Mesodermal cell (in vitro differentiated cells): ENCODE results near the gene TXNDC2.

ENCODE experiments used
- H3K27ac ChIP-seq: 2 replicates; pipeline ENCODE4 v1.7.0; 2013; ENCODE audit warnings: mild to moderate bottlenecking, low read depth, low read length, moderate library complexity; ENCODE audit not compliant: severe bottlenecking
- H3K36me3 ChIP-seq: 2 replicates; pipeline ENCODE4 v1.7.1; 2013; ENCODE audit warnings: mild to moderate bottlenecking, low read length, moderate library complexity; ENCODE audit not compliant: control insufficient read depth, insufficient read depth
- H3K4me1 ChIP-seq: one replicate; pipeline ENCODE4 v1.7.1; 2013; ENCODE audit warnings: mild to moderate bottlenecking, low read length; ENCODE audit not compliant: insufficient read depth, control insufficient read depth, poor library complexity, severe bottlenecking
- H3K4me3 ChIP-seq: 2 replicates; pipeline ENCODE4 v1.7.0; 2013; ENCODE audit warnings: low read length, control low read depth, mild to moderate bottlenecking; ENCODE audit not compliant: insufficient read depth, poor library complexity, severe bottlenecking; ENCODE audit errors: extremely low read depth
- H3K9me3 ChIP-seq: 2 replicates; pipeline ENCODE4 v1.7.1; 2013; ENCODE audit warnings: mild to moderate bottlenecking, low read length, moderate library complexity; ENCODE audit not compliant: control insufficient read depth
- WGBS, 2 experiments: methylation state at CpG; one replicate each; pipeline ENCODE4 v1.1.5; 2013; ENCODE audit warnings: missing lambda C conversion rate in 2 of 2; ENCODE audit not compliant: insufficient coverage in 2 of 2; 5-methylcytosine and 5-hydroxymethylcytosine counted together

The TXNDC2 gene

DNA sequence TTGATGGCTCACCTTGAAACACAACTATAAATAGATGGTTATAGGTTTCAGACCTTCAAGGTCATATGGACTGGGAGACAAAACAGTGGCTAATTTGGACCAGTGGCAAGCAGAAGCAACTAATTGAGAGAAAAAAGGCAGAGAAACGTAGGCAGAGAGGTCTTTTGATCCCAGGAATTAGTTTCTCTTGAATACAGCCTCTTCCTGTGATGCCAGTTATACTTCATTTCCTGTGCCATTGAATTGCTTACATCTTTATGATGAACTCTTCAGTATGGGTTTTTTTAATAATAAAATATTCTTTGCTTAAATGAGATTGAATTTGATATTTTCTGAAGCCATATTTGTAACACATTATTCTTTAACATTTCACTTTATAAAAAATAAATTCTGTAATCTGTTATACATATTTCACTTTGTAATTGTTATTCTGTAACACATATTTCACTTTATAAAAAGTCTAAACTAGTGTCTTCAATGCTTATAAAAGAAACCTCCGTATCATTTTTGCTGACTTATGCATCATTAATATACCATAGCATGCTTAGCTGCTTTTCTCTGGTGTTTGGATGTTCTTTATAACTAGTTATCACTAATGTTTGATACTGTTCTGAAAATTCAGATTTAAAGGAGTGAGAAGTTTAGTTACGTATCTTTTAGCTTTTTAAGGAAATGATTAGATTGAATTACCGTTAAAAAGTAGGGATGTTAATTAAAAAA lies 37.0 kb downstream of the TXNDC2 start:
- H3K9me3 ChIP-seq: no peaks in the 10 kb centered on the region
- H3K27ac ChIP-seq: no peak overlapping the region
- H3K4me3 ChIP-seq: no peak overlapping the region
- no peaks in the 10 kb centered on the region for H3K36me3 ChIP-seq
- WGBS, 2 experiments: 83 to 93% methylated on average over 3 of the region's 4 CpGs
- H3K4me1 ChIP-seq: peaks cover 27% of the 10 kb centered on the region

GRCh38 chr18:9924371-9924943 lies 38.7 kb downstream of the TXNDC2 start:
- Histone ChIP-seq H3K27ac (no peak overlapping the region), H3K4me1 (peaks cover 21% of the 10 kb centered on the region)
- WGBS, 2 experiments: 67% methylated on average over 2 of the region's 4 CpGs; no CpG with 5 or more reads in 1 of the 2 experiments

DNA sequence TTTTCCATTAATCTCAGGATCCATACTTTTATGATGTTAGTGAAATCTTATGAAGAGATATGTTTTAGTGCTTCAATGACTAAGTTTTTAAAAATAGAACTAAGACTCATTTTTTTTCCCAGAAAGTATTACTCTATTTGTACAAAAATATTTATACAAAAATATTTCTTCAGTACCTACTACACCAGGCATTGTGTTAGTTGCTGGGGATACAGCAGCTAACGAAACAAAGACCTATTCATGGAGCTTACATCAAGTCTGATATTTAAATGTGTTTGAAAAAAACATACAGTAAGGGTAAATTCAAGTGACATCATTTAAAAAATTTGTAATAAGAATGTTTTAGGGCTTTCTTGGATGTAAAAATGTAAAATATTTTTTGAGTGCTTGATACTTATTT lies 39.6 kb downstream of the TXNDC2 start:
- WGBS, 2 experiments: no CpG with 5 or more reads among the region's 1 CpG
- peaks cover 21% of the 10 kb centered on the region for H3K4me1 ChIP-seq
- H3K9me3 ChIP-seq: no peaks in the 10 kb centered on the region
- H3K27ac ChIP-seq: no peak overlapping the region
- H3K36me3 ChIP-seq: no peaks in the 10 kb centered on the region
- H3K4me3 ChIP-seq: no peak overlapping the region

More at GRCh38 chr18:9924371-9924943, 38.7 kb downstream of the TXNDC2 start:
- Histone ChIP-seq H3K4me3 (no peak overlapping the region), H3K36me3 (no peaks in the 10 kb centered on the region), H3K9me3 (no peaks in the 10 kb centered on the region)

- no CpG with 5 or more reads among the region's 4 CpGs for WGBS, 2 experiments
- H3K9me3 ChIP-seq: no peaks in the 10 kb centered on the region
- H3K36me3 ChIP-seq: no peaks in the 10 kb centered on the region
- H3K4me1 ChIP-seq: peaks cover 21% of the 10 kb centered on the region
- no peak overlapping the region for H3K27ac ChIP-seq
- H3K4me3 ChIP-seq: no peak overlapping the region
These were observed 40.0 kb downstream of the TXNDC2 start for GRCh38 chr18:9925795-9926194.

- 89 to 100% methylated on average over 1 to 2 of the region's 2 CpGs for WGBS, 2 experiments
These were observed 40.6 kb downstream of the TXNDC2 start for GRCh38 chr18:9926223-9926894.

DNA sequence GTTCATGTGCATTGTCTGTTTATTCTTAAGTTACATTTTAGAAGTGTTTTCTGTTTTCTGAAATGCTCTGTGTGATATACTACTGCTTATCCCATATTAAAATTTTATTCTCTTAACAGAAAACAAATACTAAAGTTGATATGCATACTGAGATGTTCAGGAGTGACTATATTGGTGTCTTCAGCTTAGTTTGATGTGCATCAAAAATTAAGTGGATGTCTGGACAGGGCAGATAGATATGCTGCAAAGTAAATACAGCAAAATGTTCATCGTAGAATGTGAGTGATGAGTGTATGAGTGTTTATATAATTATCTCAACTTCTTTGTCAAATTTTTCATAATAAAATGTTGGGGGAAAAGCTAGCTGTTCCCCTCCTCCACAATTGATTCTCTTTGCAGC lies 41.2 kb downstream of the TXNDC2 start:
- peaks cover 21% of the 10 kb centered on the region for H3K4me1 ChIP-seq
- no peak overlapping the region for H3K4me3 ChIP-seq
- peaks cover 4% of the 10 kb centered on the region for H3K36me3 ChIP-seq
- no peaks in the 10 kb centered on the region for H3K9me3 ChIP-seq
- WGBS, 2 experiments: no CpG with 5 or more reads among the region's 1 CpG
- no peak overlapping the region for H3K27ac ChIP-seq

More at GRCh38 chr18:9926223-9926894, 40.6 kb downstream of the TXNDC2 start:
- no peaks in the 10 kb centered on the region for H3K36me3 ChIP-seq
- H3K9me3 ChIP-seq: no peaks in the 10 kb centered on the region
- peaks cover 21% of the 10 kb centered on the region for H3K4me1 ChIP-seq
- no peak overlapping the region for H3K27ac ChIP-seq
- no peak overlapping the region for H3K4me3 ChIP-seq

DNA sequence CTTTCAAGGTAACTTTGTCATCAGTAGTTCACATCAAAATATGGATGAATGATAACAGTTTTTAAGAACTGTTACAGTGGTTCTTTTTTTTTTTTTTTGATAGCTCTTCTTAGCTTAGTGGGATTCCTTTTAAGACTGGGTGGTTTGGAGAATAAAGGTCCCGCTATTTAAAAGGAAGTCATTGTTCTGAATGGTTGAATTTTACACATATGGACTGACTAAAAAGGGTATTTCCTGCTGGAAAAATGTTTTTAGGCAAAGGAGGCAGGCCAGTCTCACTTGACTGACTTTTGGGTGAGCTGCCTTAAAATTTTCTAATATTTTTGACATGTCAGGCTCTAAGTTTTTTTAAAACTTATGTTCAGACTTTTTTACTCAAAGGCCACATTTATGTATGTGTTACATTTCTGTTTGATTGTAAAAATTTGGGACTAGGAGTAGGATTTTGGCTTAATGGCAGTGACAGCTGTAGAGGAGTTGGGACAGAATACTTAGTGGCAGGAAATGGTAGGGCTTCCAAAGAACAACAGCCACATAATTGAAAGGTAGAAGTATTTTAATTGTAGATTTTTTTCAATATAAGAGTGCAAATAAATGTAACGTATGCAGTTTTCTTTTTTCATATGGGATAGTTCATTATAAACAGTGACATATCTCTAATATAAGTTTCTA lies 41.8 kb downstream of the TXNDC2 start:
- Histone ChIP-seq H3K36me3 (peaks cover 10% of the 10 kb centered on the region), H3K9me3 (no peaks in the 10 kb centered on the region), H3K27ac (no peak overlapping the region), H3K4me3 (no peak overlapping the region), H3K4me1 (peaks cover 21% of the 10 kb centered on the region)
- whole genome bisulfite sequencing, 2 experiments: 90% methylated on average over 1 of the region's 2 CpGs; no CpG with 5 or more reads in 1 of the 2 experiments

- WGBS, 2 experiments: 93 to 95% methylated on average over 3 of the region's 5 CpGs
- Histone ChIP-seq H3K9me3 (no peaks in the 10 kb centered on the region), H3K4me3 (no peak overlapping the region), H3K36me3 (peaks cover 22% of the 10 kb centered on the region), H3K27ac (no peak overlapping the region), H3K4me1 (peaks cover 21% of the 10 kb centered on the region)
These were observed 43.0 kb downstream of the TXNDC2 start for GRCh38 chr18:9928646-9929259.

DNA sequence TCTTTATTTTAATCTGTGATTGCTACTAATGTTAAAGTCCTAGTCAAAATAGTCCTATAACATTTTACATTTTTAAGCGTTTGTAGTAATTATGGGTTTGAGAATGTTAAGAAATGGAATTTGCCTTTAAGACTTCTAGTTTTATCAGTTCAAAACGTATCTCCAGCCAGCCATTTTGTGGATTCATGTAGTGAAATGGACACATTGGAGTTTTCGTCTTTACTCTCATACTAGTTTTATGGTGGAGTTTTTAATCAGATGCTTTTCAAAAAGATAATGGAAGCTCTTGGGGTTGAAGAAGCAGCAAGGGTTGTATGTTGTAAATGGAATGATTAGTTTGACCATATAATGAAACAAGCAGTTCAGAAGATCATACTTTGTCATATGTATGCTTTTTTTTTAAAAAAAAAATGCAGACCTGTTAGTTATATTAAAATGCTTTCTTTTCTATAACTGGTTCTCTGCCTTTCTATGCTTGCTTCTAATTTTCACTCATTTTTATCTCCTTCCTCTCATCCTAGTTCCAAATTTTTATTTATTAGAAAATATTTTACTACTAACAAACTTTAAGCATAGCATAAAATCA lies 44.6 kb downstream of the TXNDC2 start:
- Histone ChIP-seq H3K9me3 (no peaks in the 10 kb centered on the region), H3K4me3 (no peak overlapping the region), H3K27ac (no peak overlapping the region), H3K36me3 (peaks cover 32% of the 10 kb centered on the region), H3K4me1 (peaks cover 15% of the 10 kb centered on the region)
- 100% methylated on average over 2 of the region's 3 CpGs; no CpG with 5 or more reads in 1 of the 2 experiments for WGBS, 2 experiments

GRCh38 chr18:9931146-9931545 lies 45.4 kb downstream of the TXNDC2 start:
- no CpG with 5 or more reads among the region's 1 CpG for WGBS, 2 experiments
- peaks cover 37% of the 10 kb centered on the region for H3K36me3 ChIP-seq
- H3K9me3 ChIP-seq: no peaks in the 10 kb centered on the region

More at GRCh38 chr18:9931146-9931545, 45.4 kb downstream of the TXNDC2 start:
- Histone ChIP-seq H3K4me3 (no peak overlapping the region), H3K27ac (no peak overlapping the region), H3K4me1 (peaks cover 15% of the 10 kb centered on the region)
